GM21381 (cell line): ENCODE data around the gene LTC4S.

ENCODE experiments used
- ATAC-seq: cut with Tn5 transposase; IDR thresholded peaks from one replicate; pipeline ENCODE4 v1.9.1; 2021; ENCODE audit warnings: mild to moderate bottlenecking, moderate library complexity; ENCODE audit not compliant: unreplicated experiment

Gene LTC4S

DNA sequence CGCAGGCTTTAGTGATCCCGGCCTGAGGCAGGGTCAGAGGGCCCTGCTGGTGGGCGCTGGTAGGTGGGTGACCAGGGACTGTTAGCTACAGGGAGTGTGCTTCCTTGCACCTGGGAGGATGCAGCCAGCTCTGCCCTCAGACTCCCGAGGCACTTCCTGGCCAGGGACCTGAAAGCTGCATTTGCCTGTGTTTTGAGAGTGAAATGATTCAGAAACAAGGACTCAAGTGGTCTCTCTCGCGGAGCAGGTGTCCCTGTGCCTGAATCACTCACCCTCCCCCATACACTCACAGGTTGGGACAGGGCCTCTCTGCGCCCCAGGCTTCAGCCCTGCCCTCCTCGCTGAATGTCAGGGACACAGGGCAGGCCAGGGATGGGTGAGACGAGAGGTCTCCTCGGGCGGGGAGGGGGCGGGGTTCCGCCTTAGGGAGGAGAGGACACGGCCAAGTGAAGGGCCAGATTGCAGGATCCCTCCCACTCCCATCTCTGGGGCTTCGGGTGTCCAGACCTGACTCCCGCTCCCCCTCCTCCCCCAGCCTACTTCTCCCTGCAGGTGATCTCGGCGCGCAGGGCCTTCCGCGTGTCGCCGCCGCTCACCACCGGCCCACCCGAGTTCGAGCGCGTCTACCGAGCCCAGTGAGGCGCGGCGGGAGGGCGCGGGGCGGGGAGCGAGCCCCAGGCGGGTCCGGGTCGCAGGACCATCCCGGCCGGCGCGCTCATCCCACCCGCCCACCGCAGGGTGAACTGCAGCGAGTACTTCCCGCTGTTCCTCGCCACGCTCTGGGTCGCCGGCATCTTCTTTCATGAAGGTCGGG lies 1.5 kb downstream of the LTC4S start:
- ATAC-seq: no peak

DNA sequence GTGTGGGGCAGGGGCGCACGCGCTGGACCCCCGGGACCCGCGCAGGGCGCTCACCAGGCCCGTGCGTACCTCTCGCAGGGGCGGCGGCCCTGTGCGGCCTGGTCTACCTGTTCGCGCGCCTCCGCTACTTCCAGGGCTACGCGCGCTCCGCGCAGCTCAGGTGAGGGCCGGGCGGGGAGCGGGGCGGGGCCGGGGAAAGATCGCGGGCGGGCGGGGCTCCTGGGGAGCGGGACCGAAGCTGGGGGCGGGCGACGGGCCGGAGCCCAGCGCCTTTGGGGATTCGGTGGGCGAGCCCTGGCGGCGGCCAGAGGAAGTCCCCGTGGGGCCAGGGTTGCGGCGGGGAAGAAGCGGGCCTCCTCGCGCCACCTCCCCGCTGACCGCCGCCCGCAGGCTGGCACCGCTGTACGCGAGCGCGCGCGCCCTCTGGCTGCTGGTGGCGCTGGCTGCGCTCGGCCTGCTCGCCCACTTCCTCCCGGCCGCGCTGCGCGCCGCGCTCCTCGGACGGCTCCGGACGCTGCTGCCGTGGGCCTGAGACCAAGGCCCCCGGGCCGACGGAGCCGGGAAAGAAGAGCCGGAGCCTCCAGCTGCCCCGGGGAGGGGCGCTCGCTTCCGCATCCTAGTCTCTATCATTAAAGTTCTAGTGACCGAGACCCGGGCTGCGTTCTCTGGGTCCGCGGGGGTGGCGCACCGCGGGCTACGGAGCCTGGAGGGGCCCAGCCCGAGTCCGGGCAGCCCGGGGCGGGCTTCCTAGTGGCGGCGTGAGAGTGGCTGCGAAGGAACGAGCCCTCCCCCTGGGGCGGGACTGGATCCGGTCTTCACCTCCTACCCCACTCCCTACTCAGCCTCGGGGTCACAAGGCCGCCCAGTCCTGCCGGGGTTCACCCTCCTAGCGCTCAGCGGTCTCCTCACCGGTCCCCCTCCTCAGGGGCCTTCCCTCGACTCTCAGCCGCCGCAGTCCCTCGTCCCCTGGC lies 2.4 kb downstream of the LTC4S start:
- ATAC-seq: peak; percentile 74

DNA sequence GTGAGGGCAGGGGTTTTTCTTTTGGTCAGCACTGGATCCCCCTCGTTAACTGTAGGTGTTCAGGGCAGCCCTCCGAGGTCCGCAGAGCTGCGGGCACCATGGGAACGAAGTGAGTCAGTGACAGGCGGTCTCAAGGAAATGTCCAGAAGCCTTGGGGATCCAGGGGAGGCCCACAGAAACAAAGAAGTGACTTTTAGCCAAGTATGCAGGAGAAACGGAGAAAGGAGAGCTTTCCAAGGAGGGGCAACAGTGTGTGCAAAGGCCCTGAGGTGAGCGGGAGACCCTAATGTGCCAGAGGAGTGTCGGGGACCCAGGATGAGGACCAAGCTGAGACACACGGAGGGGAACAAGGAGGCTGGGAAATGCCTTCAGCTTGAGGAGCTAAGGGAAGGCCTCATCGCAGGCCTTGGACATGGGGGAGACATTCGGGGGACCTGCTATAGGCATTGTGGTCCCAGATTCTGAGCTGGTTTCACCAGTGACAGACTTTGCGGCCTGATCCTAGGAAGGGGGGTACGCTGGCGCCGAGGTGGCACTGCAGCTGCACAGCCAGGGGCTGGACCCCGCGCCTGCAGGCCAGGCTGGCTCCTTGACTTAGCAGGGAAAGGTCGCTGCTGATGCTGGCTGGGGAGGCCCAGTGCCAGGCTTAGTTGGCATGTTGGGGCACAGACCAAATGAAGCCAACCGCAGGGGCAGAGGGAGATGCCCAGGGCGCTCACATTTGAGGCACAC lies 3.3 kb downstream of the LTC4S start:
- no peak for ATAC-seq

DNA sequence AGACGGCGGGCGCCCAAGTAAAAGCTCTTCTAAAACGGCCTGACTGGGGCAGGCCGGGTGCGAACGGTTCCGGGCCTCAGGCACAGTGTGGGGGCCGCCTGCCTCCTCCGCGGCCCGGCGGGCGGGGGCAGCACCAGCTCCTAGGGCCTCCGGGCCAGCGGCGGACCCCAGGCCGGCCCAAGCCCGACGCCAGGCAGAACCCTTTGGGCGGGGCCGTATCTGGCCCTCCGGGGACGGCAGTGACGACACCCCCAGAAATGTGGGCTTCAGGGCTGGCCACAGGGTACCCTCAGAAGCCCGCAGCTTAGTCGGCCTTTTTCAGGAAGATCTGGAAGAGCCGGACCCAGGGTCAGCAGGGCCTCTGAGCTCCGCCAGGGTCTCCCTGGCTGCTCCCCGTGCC lies 4.0 kb downstream of the LTC4S start:
- no peak for ATAC-seq

DNA sequence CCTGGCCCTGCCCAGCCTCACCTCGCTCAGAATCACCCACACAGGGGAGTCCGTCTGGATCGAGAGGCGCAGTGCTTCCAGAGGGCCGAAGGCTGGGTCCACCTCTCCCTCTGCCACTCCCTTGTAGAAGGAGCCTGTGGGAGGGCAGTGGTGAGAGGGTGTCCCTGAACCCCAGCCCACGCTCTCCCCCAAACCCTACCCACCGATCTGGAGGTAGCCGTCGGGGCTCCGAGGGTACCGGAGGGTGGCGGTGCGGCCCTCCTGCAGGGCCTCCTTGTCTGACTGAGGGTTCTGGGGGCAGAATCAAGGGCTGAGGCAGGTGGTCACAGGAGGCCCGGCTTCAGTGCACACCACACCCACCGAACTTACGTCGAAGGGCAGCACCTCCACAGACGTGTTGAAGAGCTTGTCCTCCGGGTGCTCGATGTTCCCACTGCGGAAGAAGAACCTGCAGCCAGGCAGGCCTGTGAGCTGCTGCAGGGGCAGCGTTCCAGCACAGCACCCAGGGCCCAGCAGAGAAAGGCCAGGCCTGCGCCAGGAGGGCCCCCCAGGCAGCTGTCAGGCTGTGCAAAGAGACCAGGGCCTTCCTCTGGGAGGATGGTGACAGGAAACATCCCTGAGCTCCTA lies 4.5 kb downstream of the LTC4S start:
- no peak for ATAC-seq

DNA sequence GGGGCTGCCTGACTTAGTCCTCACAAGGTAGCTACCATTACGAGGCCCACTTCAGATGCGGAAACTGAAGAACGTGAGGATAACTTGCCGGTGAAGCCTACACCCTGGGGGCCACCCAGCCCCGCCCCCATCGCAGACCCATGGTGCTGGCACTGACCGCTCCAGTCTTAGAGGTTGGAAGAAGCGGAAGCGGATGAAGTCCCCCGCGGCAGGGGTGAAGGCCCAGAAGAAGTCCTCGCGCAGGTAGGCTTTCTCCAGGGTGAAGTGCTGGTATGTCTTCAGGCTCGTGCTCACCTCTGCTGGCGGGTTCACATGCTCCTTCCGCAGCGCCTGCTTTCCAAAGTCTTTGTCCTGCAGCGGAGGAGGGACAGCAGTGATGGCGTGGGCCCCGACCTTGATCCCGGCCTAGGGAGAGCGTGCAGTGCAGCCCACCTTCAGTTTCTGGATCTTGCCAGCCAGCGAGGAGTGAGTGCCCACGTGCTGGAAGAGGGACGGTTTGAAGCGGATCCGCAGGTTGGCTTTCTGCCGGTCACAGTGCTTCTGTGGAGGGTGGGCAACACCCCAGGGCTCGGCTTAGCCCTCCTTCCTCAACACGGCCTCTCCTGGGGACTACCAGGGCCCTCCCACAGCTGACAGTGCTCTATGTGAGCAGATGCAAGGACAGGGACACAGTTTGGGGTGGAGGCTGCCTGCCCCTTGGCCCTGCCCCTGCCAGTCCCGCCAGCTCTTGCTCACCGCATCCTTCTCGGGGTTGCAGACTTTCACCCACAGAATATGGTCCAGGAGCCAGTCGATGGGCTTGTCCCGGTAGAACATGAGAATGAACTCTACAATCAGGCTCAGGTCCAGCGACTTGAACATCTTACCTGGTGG lies 5.2 kb downstream of the LTC4S start:
- no peak for ATAC-seq

DNA sequence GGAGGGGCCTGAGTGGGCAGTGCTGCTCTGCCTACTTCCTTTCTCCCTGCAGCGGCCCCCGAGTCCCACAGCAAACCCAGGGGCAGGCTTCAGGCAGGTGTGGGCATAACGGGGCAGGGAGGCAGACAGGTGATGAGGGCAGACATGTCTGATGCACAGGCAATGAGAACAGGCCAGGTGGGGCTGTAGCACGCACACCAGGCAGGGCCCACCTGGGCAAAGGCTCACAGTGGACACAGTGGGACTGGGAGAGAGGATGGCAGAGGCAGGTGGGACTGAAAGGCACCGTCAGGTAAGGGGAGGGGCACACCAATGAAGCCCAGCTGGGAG lies 5.8 kb downstream of the LTC4S start:
- no peak for ATAC-seq

DNA sequence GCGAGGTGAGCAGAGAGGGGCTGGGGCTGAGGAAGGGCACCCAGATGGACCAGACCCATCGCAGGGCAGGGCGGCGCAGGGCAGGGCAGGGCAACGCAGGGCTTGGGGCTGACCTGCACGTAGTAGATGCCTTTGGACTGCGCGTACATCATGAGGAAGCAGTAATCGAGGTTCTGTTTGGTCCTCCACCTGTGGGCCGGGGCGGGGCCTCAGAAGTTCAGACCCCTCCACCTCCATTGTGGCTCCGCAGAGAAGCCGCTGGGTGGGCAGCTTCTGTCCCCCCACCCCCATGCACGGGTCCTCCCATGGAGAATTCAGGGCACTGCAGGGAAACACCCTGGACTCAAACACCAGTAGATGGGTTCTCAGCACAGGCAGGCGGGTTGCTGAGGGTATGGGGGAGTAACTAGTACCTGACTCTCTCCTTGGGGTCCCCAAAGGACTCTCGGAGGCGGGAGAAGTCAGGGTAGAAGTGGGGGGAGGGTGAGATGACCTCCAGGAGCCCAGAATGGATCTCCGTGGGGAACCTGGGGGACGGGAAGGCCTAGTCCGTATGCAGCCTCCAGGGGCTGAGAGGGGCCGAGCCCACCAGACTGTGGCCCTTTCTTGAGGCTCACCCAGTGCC lies 6.4 kb downstream of the LTC4S start:
- no peak for ATAC-seq

DNA sequence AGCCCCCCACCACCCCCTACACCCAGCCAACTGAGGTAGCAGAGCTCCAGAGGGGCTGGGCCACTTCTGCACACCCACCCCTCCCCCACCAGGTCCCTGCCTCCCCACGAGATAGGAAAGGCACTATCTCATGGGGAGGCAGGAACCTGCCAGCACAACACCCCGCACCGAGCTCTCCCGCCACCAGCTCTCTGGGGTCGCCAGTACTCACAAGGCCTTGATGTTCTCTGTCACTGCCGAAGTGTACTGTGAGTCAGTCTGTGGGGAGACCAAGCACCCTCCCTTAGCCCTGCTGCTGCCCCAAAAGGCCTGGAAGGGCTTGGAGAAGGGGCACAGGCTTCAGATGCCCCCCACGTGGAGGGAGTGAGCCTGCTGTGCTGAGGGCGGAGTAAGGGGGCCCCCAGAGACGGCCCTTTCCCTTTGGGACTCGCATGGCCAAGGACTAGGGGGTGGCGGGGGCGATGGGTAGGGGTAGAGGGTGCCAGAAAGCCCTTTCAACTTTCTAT lies 7.0 kb downstream of the LTC4S start:
- ATAC-seq: no peak

DNA sequence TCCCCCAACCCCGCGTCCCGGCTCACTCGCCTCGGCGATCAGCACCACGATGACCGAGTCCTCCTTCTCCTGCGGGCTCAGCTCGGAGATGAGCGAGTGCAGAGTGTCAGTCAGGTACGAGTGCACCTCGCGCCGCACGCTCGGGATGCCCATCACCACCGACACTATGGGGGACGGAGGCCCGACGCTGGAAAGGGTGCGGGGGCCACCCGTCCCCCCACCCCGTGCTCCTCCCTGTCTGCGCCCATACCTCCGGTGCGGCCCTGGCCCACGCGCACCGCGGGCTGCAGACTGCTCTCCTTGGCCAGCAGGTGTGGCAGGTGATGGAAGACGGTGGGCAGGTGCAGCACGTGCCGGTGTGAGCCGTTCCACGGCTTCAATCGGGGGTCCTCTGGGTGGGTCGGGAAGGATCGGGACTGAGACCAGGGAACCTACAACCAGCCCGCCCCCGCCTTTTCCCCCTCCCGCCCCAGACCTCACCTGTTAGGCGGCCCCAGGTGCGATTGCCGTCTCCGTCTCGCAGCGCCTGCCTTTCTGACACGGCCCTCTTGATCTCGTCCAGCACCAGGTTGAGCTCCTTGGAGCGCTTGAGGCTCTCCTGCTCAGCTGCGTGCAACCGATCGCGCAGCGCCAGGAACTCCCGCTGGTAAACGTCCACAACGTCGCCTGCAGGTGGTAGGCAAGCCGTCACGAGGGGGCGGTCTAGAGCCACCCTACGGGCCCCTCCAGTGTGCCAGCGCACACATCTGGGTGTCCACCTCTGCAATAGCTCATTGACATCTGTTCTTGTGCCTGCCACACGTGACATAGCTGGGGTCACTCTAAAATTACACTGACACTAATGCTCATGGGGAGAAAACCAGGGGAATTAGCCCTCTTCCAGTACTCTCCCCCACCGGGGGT lies 7.8 kb downstream of the LTC4S start:
- no peak for ATAC-seq

DNA sequence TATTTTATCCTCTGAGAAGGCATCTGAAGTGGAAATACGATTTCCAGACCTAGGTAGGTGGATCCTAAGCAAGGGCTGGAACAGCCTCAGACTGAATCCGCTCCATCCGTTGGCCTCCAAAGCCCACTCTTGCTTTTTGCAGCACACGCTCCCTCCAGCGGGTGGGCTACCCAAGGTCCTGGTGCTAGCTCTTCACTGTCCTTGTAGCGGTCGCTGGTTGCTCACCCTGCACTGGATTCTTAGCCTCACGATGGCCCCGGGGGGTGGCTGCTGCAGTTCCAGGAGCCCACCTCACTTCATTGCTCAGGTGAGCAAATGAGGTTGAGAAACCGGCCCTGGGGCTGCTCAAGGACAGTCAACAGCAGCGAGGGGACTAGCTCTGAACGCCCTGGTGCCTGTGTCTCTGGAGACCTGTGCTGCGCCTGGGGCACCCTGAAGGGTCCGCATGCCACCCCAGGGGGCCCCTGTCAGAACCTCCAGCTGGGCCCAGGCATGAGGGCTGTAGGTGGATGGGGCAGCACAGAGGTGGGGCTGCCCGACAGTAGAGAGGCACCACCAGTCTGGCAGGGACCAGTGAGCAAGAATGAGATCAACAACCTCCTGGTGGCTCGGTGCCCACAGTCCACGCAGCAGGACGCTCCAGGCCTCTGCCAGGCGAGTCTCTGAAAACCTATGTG lies 8.6 kb downstream of the LTC4S start:
- ATAC-seq: no peak

DNA sequence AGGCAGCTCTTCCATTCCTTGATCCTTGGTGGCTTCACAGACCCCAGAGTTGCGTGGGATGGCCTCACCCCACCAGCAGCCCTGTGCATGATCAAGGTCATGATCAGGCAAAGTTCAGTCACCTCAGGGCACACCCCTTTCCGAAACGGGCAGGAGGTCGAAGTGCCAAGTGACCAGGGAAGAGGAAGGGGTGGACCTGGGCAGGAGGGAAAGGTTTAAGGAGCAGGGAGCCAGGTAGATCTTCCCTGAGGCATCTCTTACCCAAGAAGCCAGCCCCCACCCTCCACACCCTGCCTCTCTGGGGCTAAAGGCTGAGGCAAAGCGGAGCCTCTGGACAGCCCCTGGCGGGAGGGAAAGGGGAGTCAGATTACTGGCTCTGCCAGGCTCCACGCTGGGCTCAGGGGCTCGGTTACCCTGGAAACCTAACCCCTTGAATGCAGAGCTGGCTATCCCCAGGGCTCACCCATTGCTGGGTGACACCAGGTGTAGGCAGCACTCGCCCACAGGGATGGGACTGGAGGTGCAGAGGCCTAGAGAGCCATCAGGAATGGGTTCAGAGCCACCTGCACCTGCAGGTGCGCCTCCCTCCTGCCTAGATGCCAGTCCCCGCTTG lies 9.3 kb downstream of the LTC4S start:
- no peak for ATAC-seq

DNA sequence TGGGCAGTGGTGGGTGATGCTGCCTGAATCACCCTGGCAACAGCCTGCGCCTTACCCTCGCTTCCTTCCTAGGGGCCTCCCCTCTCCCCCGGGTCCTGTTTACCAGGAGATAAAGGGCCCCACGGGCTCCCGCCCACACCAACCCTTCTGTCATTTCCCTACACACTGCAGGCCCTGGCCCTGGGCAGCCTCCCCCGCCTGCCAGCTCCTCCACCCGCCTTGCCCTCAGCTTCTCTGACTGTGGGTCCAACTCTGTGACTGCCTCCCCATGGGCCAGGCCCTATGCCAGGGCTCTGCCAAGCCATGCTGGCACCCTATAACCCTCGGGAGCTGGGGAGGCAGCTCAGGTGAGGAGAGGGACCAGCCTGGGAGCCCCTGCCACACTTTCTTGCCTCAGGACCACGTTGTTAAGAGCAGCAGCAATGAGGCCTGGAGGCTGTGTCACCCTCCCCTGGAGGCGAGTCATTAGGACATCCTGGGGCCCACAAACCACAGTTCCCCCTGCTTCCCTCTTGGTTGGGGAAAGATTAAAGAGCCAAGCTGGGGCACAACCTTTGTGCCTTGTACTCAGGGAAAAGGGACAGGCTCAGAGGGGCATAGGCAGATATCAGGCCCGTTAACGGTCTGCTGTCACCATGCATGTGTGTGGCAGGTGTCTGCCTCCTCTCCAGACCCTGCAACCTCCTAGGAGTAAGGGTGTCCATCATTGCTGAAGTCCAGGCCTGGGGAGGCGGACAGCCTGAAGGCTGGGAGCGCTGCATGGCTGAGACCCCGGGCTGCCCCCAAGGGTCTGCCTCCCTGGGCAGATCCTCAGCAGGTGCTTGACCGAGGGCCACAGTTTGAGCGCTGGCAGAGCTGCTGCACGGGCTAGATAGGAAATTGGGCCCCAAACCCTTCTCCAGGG lies 10.1 kb downstream of the LTC4S start:
- no peak for ATAC-seq

DNA sequence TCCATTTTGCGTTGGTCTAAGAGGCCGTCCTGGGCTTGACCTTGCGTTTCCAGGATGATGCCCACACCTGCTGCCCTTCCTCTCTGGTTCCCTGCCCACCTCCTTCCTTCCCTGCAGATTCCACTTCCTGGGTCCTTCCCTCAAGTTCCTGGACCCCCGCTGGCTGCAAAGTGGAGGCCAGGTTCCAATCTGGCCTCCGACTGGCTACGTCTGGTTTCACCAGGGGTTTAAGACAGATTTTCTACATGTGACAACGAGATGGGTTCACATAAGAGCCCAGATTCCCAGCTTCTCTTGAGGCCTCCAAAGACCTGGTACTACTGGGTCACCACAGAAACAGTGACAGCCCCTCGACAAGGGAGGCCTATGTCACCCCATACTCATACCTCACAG lies 10.8 kb downstream of the LTC4S start:
- no peak for ATAC-seq

DNA sequence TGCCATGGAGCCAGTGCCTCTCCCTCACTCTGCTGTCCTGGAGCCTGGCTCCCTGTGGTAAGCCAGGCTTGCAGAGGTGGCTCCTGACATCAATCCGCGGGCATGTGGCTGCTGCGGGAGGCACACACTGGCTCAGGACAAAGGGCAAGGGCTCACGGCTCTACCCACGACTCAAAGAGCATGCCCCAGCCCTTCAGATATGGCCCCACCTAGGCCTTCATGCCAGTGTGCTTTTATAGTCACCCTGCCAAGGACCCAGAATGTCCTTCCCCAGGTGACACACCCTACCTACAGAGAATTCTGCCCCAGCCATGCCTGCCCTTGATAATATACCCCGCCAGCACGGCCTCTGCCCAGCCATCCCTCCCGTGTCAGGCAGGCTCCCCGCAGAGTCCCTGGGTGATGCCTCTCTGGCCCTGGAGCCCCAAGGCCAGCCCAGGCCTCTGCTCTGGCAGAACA lies 11.3 kb downstream of the LTC4S start:
- ATAC-seq: no peak

DNA sequence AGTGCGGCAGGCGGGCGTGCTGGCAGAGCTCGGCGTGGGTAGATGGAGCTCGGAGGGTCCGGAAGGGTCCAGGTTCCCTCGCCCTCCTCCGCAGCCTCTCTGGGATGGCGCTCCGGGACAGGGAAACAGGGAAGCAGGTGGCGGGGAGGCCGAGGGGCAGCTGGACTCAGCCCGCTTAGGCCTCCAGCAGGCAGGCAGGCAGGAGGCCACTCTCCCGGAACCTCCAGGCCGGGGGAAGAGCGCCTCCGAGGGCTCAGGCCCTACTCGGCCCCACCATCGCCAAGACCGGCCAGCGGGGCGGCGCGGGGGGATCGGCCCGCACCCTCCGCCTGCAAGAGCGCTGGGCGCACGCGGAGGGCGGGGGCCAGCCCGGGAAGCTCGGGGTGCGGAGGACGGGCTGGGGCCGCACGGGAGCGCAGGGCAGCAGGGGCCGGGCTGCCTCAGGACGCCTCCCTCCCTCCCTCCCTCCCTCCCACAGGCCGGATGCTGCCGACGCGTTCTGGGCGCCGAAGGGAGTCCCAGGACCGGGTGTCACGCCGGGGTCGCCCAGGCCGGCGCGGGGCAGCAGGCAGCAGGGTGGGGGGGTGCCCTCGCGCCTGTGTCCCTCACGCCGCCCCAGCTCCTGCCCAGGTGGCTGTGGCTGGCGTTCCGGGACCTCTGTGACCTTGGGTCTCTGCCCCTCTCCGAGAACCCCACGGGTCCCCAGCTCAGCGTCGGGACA lies 11.9 kb downstream of the LTC4S start:
- ATAC-seq: peak; percentile 18
